Neuronal stem cell (in vitro differentiated cells): ENCODE measurements around the gene ACOXL.

ENCODE experiments used
- DNase-seq: peaks from one replicate; pipeline ENCODE4 v3.0.0-alpha.2; 2013; ENCODE audit warnings: low spot score
- H2AFZ ChIP-seq: one replicate; pipeline ENCODE4 v1.6.1; 2013; ENCODE audit warnings: mild to moderate bottlenecking, low read length, inconsistent platforms
- H2AK5ac ChIP-seq: 2 replicates; pipeline ENCODE4 v1.6.1; 2013; ENCODE audit warnings: low read depth, mild to moderate bottlenecking, inconsistent platforms, low read length, moderate library complexity, mixed read lengths
- H2BK120ac ChIP-seq: 2 replicates; pipeline ENCODE4 v1.6.1; 2013; ENCODE audit warnings: low read depth, mild to moderate bottlenecking, inconsistent platforms, low read length, moderate library complexity, mixed read lengths
- H2BK12ac ChIP-seq: one replicate; pipeline ENCODE4 v1.6.1; 2013; ENCODE audit warnings: low read length, inconsistent platforms
- H2BK15ac ChIP-seq: 2 replicates; pipeline ENCODE4 v1.6.1; 2013; ENCODE audit warnings: mild to moderate bottlenecking, low read length, inconsistent platforms, mixed read lengths
- H2BK5ac ChIP-seq: one replicate; pipeline ENCODE4 v1.6.1; 2013; ENCODE audit warnings: inconsistent platforms, mild to moderate bottlenecking, low read length, moderate library complexity
- H3K14ac ChIP-seq: one replicate; pipeline ENCODE4 v1.6.1; 2013; ENCODE audit warnings: low read length, inconsistent platforms
- H3K18ac ChIP-seq: 2 replicates; pipeline ENCODE4 v1.6.1; 2013; ENCODE audit warnings: low read length, inconsistent platforms
- H3K23ac ChIP-seq: 2 replicates; pipeline ENCODE4 v1.6.1; 2013; ENCODE audit warnings: low read depth, mild to moderate bottlenecking, mixed read lengths, low read length, inconsistent platforms; ENCODE audit not compliant: poor library complexity
- H3K27ac ChIP-seq: replicated peaks from 3 replicates; pipeline ENCODE4 v1.5.1; 2013; ENCODE audit warnings: low read length, inconsistent platforms
- H3K27me3 ChIP-seq, 3 experiments: 2 replicates each; pipeline ENCODE4 v1.6.1; 2013; ENCODE audit warnings: low read length in 3 of 3, mild to moderate bottlenecking in 2 of 3, inconsistent platforms in 1 of 3, low read depth in 1 of 3, mixed read lengths in 1 of 3, moderate library complexity in 1 of 3; ENCODE audit not compliant: control insufficient read depth in 3 of 3, insufficient read depth in 3 of 3
- H3K36me3 ChIP-seq, 2 donors: replicated peaks in 1 of 2; 2 replicates each; pipeline ENCODE4 v1.6.1; 2013; ENCODE audit warnings: low read length in 2 of 2; ENCODE audit not compliant: control insufficient read depth in 2 of 2, insufficient read depth in 2 of 2
- H3K4ac ChIP-seq: 2 replicates; pipeline ENCODE4 v1.6.1; 2013; ENCODE audit warnings: inconsistent platforms, mild to moderate bottlenecking, low read length, moderate library complexity
- H3K4me1 ChIP-seq, 2 donors: 1 replicate in 1 of 2; 2 replicates in 1 of 2; pipeline ENCODE4 v1.6.1; 2013; ENCODE audit warnings: low read length in 2 of 2, low read depth in 1 of 2; ENCODE audit not compliant: control insufficient read depth in 2 of 2, insufficient read depth in 1 of 2
- H3K4me2 ChIP-seq: one replicate; pipeline ENCODE4 v1.6.1; 2013; ENCODE audit warnings: mild to moderate bottlenecking, low read length, inconsistent platforms; ENCODE audit not compliant: insufficient read depth, poor library complexity, severe bottlenecking
- H3K4me3 ChIP-seq, 2 donors: 2 replicates each; pipeline ENCODE4 v1.5.1; 2013; ENCODE audit warnings: low read length in 2 of 2, mild to moderate bottlenecking in 2 of 2, inconsistent platforms in 1 of 2, moderate library complexity in 1 of 2
- H3K79me1 ChIP-seq: one replicate; pipeline ENCODE4 v1.6.1; 2013; ENCODE audit warnings: low read depth, mild to moderate bottlenecking, inconsistent platforms, low read length, moderate library complexity
- H3K9ac ChIP-seq: one replicate; pipeline ENCODE4 v1.6.1; 2013; ENCODE audit warnings: mild to moderate bottlenecking, low read depth, low read length, inconsistent platforms; ENCODE audit not compliant: poor library complexity
- H3K9me3 ChIP-seq, 2 donors: replicated peaks in 1 of 2; 2 replicates each; pipeline versions ENCODE3 to v1.6.1; 2013; ENCODE audit warnings: low read length in 2 of 2, mild to moderate bottlenecking in 2 of 2, inconsistent platforms in 1 of 2, low read depth in 1 of 2, mixed read lengths in 1 of 2, moderate library complexity in 1 of 2; ENCODE audit not compliant: control insufficient read depth in 2 of 2, insufficient read depth in 1 of 2
- H4K8ac ChIP-seq: one replicate; pipeline ENCODE4 v1.6.1; 2013; ENCODE audit warnings: low read depth, mild to moderate bottlenecking, inconsistent platforms, low read length, moderate library complexity
- H4K91ac ChIP-seq: one replicate; pipeline ENCODE4 v1.6.1; 2013; ENCODE audit warnings: low read length, low read depth, mild to moderate bottlenecking, inconsistent platforms; ENCODE audit not compliant: poor library complexity
- WGBS, 2 donors: extraction: QIAGEN DNeasy Blood & Tissue Kit; methylation state at CpG; one replicate each; pipeline ENCODE4 v1.1.7; 2013; ENCODE audit warnings: missing lambda C conversion rate in 2 of 2, mixed read lengths in 1 of 2; ENCODE audit not compliant: insufficient read length in 2 of 2, insufficient replicate concordance in 1 of 2; ENCODE audit errors: extremely low coverage in 2 of 2; 5-methylcytosine and 5-hydroxymethylcytosine counted together

ACOXL gene

GRCh38 chr2:111105926-111106325 lies 373.6 kb downstream of the ACOXL start:
- no peaks in the 10 kb centered on the region for H3K9me3 ChIP-seq
- no peak overlapping the region for H3K23ac ChIP-seq
- H4K8ac ChIP-seq: no peak overlapping the region
- H3K4me3 ChIP-seq: no peak overlapping the region
- no peak overlapping the region for H3K14ac ChIP-seq
- H3K79me1 ChIP-seq: no peaks in the 10 kb centered on the region
- DNase-seq: no peak
- no peak overlapping the region for H4K91ac ChIP-seq
- H3K9ac ChIP-seq: no peak overlapping the region
- H3K4me1 ChIP-seq: peaks cover 0 to 6% of the 10 kb centered on the region in 2 donors
- WGBS, 2 donors: no CpG with 5 or more reads among the region's 2 CpGs
- H3K4ac ChIP-seq: no peak overlapping the region
- H3K27ac ChIP-seq: no peak overlapping the region
- H2BK120ac ChIP-seq: no peak overlapping the region
- no peaks in the 10 kb centered on the region for H3K36me3 ChIP-seq
- no peak overlapping the region for H2AK5ac ChIP-seq
- no peak overlapping the region for H2AFZ ChIP-seq
- no peak overlapping the region for H3K4me2 ChIP-seq
- H2BK5ac ChIP-seq: no peak overlapping the region
- H3K27me3 ChIP-seq: no peaks in the 10 kb centered on the region
- no peak overlapping the region for H2BK15ac ChIP-seq
- H3K18ac ChIP-seq: no peak overlapping the region
- H2BK12ac ChIP-seq: no peak overlapping the region

- Histone ChIP-seq H2BK12ac (no peak overlapping the region), H3K4ac (no peak overlapping the region), H3K9me3 (no peaks in the 10 kb centered on the region), H2BK120ac (no peak overlapping the region), H3K4me2 (no peak overlapping the region), H2AK5ac (no peak overlapping the region), H2AFZ (no peak overlapping the region), H3K79me1 (no peaks in the 10 kb centered on the region), H3K36me3 (no peaks in the 10 kb centered on the region), H4K91ac (no peak overlapping the region), H4K8ac (no peak overlapping the region), H3K23ac (no peak overlapping the region), H2BK5ac (no peak overlapping the region), H3K4me1 (peaks cover 0 to 4% of the 10 kb centered on the region in 2 donors), H3K4me3 (no peak overlapping the region), H3K18ac (no peak overlapping the region), H2BK15ac (no peak overlapping the region), H3K27me3 (no peaks in the 10 kb centered on the region), H3K14ac (no peak overlapping the region), H3K27ac (no peak overlapping the region), H3K9ac (no peak overlapping the region)
- no peak for DNase-seq
- no CpG with 5 or more reads among the region's 5 CpGs for WGBS, 2 donors
Observed at GRCh38 chr2:111106706-111107105, 374.3 kb downstream of the ACOXL start.

- WGBS, 2 donors: no CpG with 5 or more reads among the region's 2 CpGs
- Histone ChIP-seq H3K14ac (no peak overlapping the region), H3K27ac (no peak overlapping the region), H3K4me1 (no peaks in the 10 kb centered on the region), H2BK120ac (no peak overlapping the region), H3K79me1 (no peaks in the 10 kb centered on the region), H2BK5ac (no peak overlapping the region), H3K9me3 (no peaks in the 10 kb centered on the region), H2AFZ (no peak overlapping the region), H4K8ac (no peak overlapping the region), H3K23ac (no peak overlapping the region), H3K4ac (no peak overlapping the region), H2BK12ac (no peak overlapping the region), H3K9ac (no peak overlapping the region), H4K91ac (no peak overlapping the region), H2AK5ac (no peak overlapping the region), H3K36me3 (no peaks in the 10 kb centered on the region), H3K27me3 (no peaks in the 10 kb centered on the region), H3K18ac (no peak overlapping the region), H2BK15ac (no peak overlapping the region), H3K4me3 (no peak overlapping the region), H3K4me2 (no peak overlapping the region)
- no peak for DNase-seq
Observed at GRCh38 chr2:111108745-111109271, 376.4 kb downstream of the ACOXL start.

- no peak overlapping the region for H3K27ac ChIP-seq
- H4K91ac ChIP-seq: no peak overlapping the region
- H2BK12ac ChIP-seq: no peak overlapping the region
- no peaks in the 10 kb centered on the region for H3K4me1 ChIP-seq
- H2BK15ac ChIP-seq: no peak overlapping the region
- H3K27me3 ChIP-seq: peaks cover 0 to 2% (median under 1%) of the 10 kb centered on the region in 3 experiments
- no peak for DNase-seq
- no peak overlapping the region for H3K18ac ChIP-seq
- no peak overlapping the region for H3K4me2 ChIP-seq
- no peak overlapping the region for H4K8ac ChIP-seq
- H3K23ac ChIP-seq: no peak overlapping the region
- no peak overlapping the region for H3K9ac ChIP-seq
- H2AFZ ChIP-seq: no peak overlapping the region
- H2AK5ac ChIP-seq: no peak overlapping the region
- no peak overlapping the region for H2BK5ac ChIP-seq
- no CpG with 5 or more reads among the region's 4 CpGs for WGBS, 2 donors
- no peaks in the 10 kb centered on the region for H3K9me3 ChIP-seq
- no peak overlapping the region for H2BK120ac ChIP-seq
- no peak overlapping the region for H3K4ac ChIP-seq
- H3K14ac ChIP-seq: no peak overlapping the region
- no peaks in the 10 kb centered on the region for H3K36me3 ChIP-seq
- no peak overlapping the region for H3K4me3 ChIP-seq
- no peaks in the 10 kb centered on the region for H3K79me1 ChIP-seq
Observed at GRCh38 chr2:111111101-111111755, 378.9 kb downstream of the ACOXL start.
